Subcutaneous adipose tissue (tissue), 4 donors: ENCODE data around the gene TARDBP. TPM values are rescaled to one million over a fixed set of nuclear protein-coding genes. Genes with fewer than 3 reads are reported as not detected.

Source experiments
- total RNA-seq, 4 donors: library from RNA; depleted of rRNA; stranded (reverse); fragments of >200 nt; gene quantifications; one replicate each; pipeline ENCODE4 v1.1.0, GENCODE V29; 2016
- TF ChIP-seq, protein P1 (sequence below): fragments of 450-650 bp; IDR thresholded peaks from one replicate; pipeline ENCODE4 v1.5.1; 2016; ENCODE audit warnings: low read depth, mild to moderate bottlenecking, control low read depth, antibody characterized with exemption, moderate library complexity

TARDBP gene
- total RNA-seq, 4 donors from 2014 or later, result 103 to 169 (median 123) TPM

DNA sequence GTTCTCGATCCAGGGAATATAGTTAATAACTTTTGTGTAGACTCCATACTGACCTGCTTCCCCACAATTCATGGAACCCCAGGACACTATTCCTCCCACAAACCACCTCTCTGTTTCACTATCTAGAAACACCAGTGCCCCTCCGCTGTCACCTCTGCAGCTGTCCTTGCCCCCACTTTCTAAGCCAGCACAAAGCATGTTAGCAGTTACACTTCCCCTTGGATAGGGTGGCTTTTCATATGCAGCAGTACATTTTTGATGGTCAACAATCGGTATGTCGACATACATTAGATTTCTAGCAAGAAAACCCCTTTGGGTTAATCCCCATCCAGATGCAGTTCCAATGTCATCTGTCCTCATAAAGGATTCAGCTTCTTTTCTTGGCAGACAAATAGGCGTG, 14.4 kb downstream of the TARDBP start:
- TF ChIP-seq, protein P1, sequence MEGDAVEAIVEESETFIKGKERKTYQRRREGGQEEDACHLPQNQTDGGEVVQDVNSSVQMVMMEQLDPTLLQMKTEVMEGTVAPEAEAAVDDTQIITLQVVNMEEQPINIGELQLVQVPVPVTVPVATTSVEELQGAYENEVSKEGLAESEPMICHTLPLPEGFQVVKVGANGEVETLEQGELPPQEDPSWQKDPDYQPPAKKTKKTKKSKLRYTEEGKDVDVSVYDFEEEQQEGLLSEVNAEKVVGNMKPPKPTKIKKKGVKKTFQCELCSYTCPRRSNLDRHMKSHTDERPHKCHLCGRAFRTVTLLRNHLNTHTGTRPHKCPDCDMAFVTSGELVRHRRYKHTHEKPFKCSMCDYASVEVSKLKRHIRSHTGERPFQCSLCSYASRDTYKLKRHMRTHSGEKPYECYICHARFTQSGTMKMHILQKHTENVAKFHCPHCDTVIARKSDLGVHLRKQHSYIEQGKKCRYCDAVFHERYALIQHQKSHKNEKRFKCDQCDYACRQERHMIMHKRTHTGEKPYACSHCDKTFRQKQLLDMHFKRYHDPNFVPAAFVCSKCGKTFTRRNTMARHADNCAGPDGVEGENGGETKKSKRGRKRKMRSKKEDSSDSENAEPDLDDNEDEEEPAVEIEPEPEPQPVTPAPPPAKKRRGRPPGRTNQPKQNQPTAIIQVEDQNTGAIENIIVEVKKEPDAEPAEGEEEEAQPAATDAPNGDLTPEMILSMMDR, result no peak

GRCh38 chr1:11027316-11027715, 14.9 kb downstream of the TARDBP start:
- TF ChIP-seq, protein P1, result no peak

DNA sequence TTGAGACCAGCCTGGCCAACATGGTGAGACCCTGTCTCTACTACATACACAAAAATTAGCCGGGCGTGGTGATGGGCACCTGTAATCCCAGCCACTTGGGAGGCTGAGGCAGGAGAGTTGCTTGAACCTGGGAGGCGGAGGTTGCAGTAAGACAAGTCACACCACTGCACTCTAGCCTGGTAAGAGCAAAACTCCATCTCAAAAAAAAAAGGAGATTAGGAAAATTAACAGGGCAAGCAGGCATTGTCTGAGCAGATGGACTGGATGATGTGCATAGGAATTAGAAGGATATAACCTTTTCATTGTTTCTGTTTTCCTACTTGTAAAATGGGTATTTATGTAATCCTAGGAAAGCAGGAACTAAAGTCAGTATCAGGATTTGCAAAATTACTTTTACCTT, 15.6 kb downstream of the TARDBP start:
- TF ChIP-seq, protein P1, result no peak

- TF ChIP-seq, protein P1, result no peak
Measured at GRCh38 chr1:11030865-11031264, 18.4 kb downstream of the TARDBP start.

DNA sequence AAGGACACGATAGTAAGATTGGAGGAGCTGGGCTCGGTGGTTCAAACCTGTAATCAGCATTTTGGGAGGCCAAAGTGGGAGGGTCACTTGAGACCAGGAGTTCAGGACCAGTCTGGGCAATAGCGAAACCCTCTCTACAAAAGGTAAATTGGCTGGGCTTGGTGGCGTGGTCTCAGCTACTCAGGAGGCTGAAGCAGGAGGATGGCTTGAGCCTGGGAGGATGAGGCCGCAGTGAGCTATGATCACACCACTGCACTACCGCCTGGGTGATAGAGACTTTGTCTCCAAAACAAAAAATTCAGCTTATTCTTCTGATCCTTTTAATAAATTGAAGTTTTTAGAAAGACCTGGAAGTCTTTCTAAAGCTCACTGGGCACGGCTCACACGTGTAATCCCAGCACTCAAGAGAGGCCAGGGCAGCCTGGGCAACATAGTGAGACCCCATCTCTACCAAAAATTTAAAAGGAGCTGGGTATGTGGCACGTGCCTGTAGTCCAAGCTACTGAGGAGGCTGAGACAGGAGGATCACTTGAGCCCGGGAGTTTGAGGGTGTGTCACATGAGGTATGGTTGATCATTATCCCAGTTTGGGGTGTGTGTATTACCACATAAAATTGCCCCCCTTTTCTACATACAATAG, 19.3 kb downstream of the TARDBP start:
- TF ChIP-seq, protein P1, result no peak

DNA sequence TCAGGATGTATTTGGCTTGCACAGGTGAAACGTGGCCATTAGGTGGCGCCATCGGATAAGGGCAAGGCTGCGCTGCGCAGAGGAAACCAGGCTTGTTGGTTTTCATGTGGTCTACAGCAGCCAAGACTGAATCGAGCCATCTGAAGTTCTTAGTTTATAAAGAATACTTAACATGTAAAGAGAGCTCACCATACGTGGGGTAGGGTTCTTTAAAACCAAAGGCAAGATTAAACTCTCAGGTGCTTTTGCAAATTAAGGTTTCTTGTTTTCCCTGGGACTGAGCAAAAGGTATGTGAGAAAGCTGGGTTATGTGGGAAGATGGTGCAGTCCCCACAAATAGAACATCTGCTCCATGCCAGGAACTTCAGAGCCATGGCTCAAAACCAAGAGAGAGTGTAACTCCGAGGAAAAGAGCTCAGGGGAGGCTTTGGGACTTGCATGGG, 25.3 kb downstream of the TARDBP start:
- TF ChIP-seq, protein P1, result no peak

- TF ChIP-seq, protein P1, result no peak
Measured at GRCh38 chr1:11039351-11040104, 27.1 kb downstream of the TARDBP start.
